Gastroesophageal sphincter (tissue), 3 donors: Measurements from ENCODE around the gene C8A.

Source experiments
- EP300 ChIP-seq: sonication (generic); formaldehyde crosslinking; IDR thresholded peaks from one replicate; pipeline ENCODE4 v1.6.1; 2017; ENCODE audit warnings: antibody characterized with exemption, mild to moderate bottlenecking
- POLR2A ChIP-seq, 2 donors: fragments of 450-650 bp; IDR thresholded peaks; one replicate each; pipeline ENCODE4 v1.6.1; 2017; ENCODE audit warnings: antibody characterized with exemption in 2 of 2, mild to moderate bottlenecking in 2 of 2, moderate library complexity in 1 of 2
- TF ChIP-seq, protein P1 (sequence below), 4 experiments: fragments of 200-600 bp in 2 of 4; fragments of 450-650 bp in 2 of 4; sonication (generic) in 1 of 4; IDR thresholded peaks; one replicate each; pipeline ENCODE4 v1.5.1; 2017 to 2019; ENCODE audit warnings: antibody characterized with exemption in 4 of 4, mild to moderate bottlenecking in 2 of 4, moderate library complexity in 2 of 4

DNA sequence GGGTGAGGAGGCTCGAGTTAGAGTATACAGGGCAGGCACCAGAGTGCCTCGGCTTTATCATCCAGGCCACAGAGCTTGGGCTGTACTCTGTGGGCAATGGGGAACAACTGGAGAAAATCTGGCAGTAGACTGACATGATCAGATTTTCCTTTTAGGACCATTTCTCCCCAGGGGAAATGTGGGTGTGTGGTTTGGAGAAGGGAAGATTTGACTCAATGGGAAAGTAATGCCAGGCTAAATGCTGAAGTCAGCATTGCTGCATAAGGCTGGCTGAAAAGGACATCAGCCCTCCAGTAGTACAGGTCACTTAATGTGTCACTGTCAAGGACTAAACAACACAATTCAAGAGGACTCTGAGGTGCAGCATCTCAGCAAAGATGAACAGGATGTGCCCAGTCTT, 40.4 kb upstream of the C8A start:
- TF ChIP-seq POLR2A (IDR thresholded peaks at IDR 0.05) (no peak), EP300 (no peak)
- TF ChIP-seq, protein P1, sequence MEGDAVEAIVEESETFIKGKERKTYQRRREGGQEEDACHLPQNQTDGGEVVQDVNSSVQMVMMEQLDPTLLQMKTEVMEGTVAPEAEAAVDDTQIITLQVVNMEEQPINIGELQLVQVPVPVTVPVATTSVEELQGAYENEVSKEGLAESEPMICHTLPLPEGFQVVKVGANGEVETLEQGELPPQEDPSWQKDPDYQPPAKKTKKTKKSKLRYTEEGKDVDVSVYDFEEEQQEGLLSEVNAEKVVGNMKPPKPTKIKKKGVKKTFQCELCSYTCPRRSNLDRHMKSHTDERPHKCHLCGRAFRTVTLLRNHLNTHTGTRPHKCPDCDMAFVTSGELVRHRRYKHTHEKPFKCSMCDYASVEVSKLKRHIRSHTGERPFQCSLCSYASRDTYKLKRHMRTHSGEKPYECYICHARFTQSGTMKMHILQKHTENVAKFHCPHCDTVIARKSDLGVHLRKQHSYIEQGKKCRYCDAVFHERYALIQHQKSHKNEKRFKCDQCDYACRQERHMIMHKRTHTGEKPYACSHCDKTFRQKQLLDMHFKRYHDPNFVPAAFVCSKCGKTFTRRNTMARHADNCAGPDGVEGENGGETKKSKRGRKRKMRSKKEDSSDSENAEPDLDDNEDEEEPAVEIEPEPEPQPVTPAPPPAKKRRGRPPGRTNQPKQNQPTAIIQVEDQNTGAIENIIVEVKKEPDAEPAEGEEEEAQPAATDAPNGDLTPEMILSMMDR (IDR thresholded peaks at IDR 0.05): no peak
